ENCODE measurements around the gene FMOD.

The FMOD gene

DNA sequence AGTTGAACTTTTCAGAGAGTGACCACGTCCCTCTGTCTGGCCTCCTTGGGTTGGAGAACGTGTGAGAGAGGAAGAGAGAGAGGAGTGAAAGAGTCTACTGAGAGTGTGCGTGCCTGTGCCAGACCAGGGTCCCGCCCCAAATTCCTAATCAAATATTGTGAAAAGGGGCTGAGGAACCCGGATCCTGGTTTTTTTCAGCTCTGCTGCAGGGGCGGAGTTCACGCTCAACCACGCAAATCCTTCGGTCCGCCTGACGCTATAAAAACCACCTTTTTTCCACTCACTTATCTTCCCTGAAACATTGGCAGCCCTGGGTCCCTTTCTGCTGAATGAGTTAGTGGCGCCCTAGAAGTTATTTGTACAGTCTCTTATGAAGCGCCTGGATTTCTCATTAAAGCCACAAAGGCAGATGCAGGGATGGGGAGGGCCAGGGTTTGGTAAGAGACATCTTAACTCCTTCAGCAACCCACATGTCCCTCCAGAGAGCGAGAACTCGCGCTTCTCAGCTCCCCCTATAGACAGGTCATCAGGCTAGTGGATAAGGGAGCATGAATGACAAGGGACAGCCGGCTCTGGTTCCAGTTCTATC lies at the start of gene FMOD:
TSS of gene FMOD (minus strand) at position 86 of the 589 bp plus-strand sequence. CDS start 2,852 bp downstream, outside the sequence.
- Mint-ChIP-seq H3K4me3 (no peak within 1 kb of the TSS), H3K27me3 (peaks cover 6% of the 10 kb centered on the region), H3K36me3 (no peaks in the 10 kb centered on the region), H3K27ac (no peak within 1 kb of the TSS), H3K4me1 (peaks cover 3% of the 10 kb centered on the region), H3K9me3 (no peaks in the 10 kb centered on the region)

DNA sequence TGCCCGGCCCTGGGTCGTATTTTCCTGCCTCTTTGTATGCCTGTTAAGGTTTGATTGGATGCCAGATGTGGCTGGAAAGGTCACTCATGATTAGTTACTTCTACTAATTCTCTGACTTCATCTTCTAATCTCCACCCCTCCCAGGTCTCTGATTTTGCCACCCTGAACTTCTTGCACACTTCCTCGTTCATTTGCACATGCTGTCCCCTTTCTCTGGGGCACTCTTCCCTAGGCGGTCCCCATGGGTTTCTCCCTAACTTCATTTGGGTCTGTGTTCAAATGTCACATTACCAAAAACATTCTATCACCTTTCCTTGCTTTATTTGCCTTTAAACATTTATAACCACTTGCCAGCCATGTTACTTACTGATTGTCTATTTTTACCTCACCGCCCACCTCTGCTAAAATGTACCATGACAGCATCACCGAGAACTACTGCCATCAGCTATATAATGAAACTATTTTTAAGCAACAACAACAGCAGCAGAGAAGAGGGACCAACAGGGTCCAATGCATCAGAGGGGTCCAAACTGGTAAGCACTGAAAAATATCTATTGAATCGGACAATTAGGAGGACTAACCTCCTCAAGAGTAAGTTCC lies 45.8 kb upstream of the FMOD start:
- Mint-ChIP-seq H3K36me3 (no peaks in the 10 kb centered on the region), H3K9me3 (no peaks in the 10 kb centered on the region), H3K4me1 (no peaks in the 10 kb centered on the region), H3K27ac (no peak overlapping the region), H3K27me3 (peaks cover 24% of the 10 kb centered on the region), H3K4me3 (no peak overlapping the region)

DNA sequence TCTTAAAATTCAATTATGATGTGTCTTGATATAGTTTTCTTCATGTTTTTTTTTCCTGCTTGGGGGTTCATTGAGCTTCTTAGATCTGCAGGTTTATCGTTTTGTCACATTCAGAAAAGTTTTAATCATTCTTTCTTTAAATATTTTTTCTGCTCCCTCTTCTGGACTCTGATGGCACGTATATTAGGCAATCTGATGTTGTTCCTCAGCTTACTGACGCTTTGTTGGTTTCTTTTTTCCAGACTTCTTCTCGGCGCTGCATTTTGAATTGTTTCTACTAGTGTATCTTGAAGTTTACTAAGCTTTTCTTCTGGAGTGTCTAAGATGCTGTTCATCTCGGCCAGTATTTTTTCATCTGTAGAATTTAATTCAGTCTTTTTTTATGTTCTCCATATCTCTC lies 44.8 kb upstream of the FMOD start:
- H3K4me3 Mint-ChIP-seq, result no peak overlapping the region
- H3K36me3 Mint-ChIP-seq, result no peaks in the 10 kb centered on the region
- no peaks in the 10 kb centered on the region for H3K9me3 Mint-ChIP-seq
- peaks cover 24% of the 10 kb centered on the region for H3K27me3 Mint-ChIP-seq
- no peaks in the 10 kb centered on the region for H3K4me1 Mint-ChIP-seq
- no peak overlapping the region for H3K27ac Mint-ChIP-seq

DNA sequence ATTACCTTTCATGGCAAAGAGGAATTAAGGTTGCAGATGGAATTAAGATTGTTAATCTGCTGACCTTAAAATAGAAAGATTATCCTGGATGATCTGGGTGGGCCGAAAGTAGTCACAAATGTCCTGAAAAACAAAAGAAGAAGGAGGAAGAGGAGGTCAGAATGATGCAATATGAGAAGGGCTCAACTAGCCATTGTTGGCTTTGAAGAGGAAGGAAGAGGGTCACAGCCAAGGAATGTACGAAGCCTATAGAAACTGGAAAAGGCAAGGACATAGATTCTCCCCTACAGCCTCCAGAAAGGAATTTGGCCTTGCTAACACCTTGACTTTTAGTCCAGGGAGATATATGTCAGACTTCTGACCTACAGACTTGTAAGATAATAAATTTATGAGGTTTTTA lies 39.4 kb upstream of the FMOD start:
- H3K27me3 Mint-ChIP-seq, result peaks cover 14% of the 10 kb centered on the region
- H3K4me3 Mint-ChIP-seq, result no peak overlapping the region
- no peak overlapping the region for H3K27ac Mint-ChIP-seq
- no peaks in the 10 kb centered on the region for H3K9me3 Mint-ChIP-seq
- no peaks in the 10 kb centered on the region for H3K36me3 Mint-ChIP-seq
- H3K4me1 Mint-ChIP-seq, result no peaks in the 10 kb centered on the region

DNA sequence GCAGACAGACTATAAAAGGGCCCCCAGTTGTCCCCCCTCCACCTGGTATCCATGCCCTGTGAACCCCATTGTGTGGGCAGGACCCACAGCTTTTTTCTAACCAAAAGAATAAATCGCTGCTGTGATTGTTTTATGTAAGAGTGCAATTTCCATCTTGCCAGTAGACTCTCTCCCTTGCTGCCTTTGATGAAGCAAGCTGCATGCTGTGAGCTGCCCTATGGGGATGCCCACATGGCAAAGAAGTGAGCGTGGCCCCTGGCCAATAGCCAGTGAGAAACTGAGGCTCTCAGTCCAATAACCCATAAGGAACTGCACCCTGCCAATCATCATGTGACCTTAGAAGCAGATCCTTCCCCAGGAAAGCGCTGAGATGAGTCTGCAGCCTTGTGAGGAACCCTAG lies 37.8 kb upstream of the FMOD start:
- Mint-ChIP-seq H3K36me3 (no peaks in the 10 kb centered on the region), H3K9me3 (no peaks in the 10 kb centered on the region)

DNA sequence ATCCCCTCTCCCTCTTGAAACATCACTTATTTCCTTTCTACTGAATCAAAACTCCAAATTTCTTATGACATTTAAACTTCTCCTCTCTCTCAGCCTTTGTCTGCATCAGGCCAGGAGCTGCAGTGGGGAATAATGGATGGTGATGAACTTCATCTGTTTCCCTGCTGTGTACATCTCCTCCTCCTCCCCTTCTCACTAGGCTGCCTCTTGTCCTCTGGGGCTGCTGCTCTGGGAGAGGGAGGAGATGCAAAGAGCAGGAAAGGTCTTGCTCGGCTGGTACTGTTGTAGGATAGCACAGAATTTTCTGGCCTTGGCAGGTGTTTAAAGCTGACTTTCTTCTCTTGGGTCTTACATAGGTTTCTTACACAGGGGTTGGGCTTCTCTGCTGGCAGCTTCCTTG lies 31.1 kb upstream of the FMOD start:
- Mint-ChIP-seq H3K4me1 (no peaks in the 10 kb centered on the region), H3K27me3 (peaks cover 4% of the 10 kb centered on the region), H3K9me3 (no peaks in the 10 kb centered on the region), H3K36me3 (no peaks in the 10 kb centered on the region), H3K27ac (no peak overlapping the region), H3K4me3 (no peak overlapping the region)

More for the DNA sequence above, 37.8 kb upstream of the FMOD start:
- Mint-ChIP-seq H3K4me1 (no peaks in the 10 kb centered on the region), H3K27ac (no peak overlapping the region), H3K4me3 (no peak overlapping the region), H3K27me3 (peaks cover 9% of the 10 kb centered on the region)

DNA sequence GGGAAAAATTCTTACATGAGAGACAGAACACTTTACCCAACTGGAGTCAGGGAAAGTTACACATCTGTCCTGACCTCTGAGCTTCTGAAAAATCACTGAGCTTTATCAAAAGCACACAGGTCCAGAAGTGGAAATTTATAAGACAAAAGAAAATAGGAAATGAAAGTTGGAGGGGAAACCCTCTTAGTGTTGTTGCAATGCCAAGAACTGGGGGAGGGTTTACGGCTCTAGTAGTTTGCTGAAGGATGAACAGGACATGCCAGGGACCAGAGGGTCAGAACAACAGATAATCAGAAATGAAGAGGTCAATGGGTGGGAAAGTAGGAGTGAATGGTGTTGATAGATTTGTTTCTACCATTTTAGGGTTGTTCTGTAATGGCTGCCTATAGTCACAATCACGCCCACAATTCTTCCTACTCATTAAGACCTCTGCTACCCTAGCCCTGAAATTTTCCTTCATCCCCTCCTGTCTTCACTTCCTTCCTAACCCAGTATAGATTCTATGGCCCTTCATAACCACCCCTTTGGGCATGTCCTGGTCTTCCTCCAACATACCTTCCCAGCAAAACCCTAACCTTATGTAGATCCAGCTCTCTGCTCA lies 30.3 kb upstream of the FMOD start:
- H3K4me1 Mint-ChIP-seq, result no peaks in the 10 kb centered on the region
- H3K9me3 Mint-ChIP-seq, result no peaks in the 10 kb centered on the region
- no peaks in the 10 kb centered on the region for H3K36me3 Mint-ChIP-seq
- H3K27me3 Mint-ChIP-seq, result peaks cover 4% of the 10 kb centered on the region
- H3K27ac Mint-ChIP-seq, result no peak overlapping the region
- no peak overlapping the region for H3K4me3 Mint-ChIP-seq

DNA sequence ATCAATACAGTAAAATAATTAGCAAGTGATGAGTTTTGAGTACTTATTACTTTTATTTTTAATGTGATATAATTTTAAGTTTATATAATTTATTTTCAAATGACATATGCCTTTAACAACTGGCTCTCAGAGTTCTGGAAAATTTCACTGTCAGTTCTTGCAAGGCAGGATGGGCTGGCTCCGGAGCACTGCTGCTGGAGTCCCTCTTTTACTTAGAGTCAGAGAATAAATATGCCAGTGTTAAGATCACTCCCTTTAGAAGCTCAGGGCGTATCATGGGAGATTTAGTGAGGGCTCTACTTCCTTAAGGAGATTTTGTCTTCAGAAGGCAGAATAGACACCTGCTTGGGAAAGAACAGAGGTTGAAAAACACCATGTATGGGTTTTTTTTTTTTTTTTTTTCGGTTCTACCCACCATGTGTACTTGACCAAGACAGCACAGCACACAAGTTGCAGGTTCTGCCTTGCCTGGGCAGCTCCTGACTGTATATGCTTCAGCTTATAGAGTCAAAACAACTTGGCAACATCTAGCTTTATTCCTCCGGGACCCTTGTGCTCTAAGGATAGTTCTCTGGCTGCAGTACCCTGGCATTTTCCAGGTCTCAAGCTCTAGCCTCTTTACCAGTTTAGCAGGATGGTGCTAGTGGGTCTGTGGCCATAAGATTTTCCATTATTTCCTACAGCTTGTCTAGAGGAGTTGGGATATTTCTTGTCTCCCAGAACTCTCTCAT lies 29.7 kb upstream of the FMOD start:
- H3K4me1 Mint-ChIP-seq, result no peaks in the 10 kb centered on the region
- peaks cover 3% of the 10 kb centered on the region for H3K27me3 Mint-ChIP-seq
- no peak overlapping the region for H3K27ac Mint-ChIP-seq
- H3K9me3 Mint-ChIP-seq, result no peaks in the 10 kb centered on the region
- H3K36me3 Mint-ChIP-seq, result no peaks in the 10 kb centered on the region
- H3K4me3 Mint-ChIP-seq, result no peak overlapping the region

DNA sequence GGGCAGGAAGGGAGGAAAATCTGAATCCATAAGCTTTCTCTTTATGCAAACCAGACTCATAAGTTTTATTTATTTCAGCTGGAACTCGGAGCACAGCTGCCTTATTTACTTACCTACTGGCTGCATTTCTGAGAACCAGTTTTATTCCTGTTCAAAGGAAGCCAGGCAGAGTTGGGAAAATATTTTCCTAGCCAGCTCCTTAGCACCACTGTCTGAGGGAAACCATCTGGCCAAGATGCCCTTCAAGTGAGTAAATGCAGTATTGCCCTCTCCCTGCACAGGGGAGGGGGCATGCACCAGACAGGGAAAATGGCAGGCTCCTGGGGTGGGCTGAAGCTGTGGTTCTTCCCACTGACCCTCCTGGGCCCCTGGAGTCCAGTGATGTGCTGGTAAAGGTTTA lies 28.9 kb upstream of the FMOD start:
- Mint-ChIP-seq H3K4me1 (no peaks in the 10 kb centered on the region), H3K27me3 (peaks cover 1% of the 10 kb centered on the region), H3K4me3 (no peak overlapping the region), H3K27ac (no peak overlapping the region), H3K9me3 (no peaks in the 10 kb centered on the region), H3K36me3 (no peaks in the 10 kb centered on the region)

DNA sequence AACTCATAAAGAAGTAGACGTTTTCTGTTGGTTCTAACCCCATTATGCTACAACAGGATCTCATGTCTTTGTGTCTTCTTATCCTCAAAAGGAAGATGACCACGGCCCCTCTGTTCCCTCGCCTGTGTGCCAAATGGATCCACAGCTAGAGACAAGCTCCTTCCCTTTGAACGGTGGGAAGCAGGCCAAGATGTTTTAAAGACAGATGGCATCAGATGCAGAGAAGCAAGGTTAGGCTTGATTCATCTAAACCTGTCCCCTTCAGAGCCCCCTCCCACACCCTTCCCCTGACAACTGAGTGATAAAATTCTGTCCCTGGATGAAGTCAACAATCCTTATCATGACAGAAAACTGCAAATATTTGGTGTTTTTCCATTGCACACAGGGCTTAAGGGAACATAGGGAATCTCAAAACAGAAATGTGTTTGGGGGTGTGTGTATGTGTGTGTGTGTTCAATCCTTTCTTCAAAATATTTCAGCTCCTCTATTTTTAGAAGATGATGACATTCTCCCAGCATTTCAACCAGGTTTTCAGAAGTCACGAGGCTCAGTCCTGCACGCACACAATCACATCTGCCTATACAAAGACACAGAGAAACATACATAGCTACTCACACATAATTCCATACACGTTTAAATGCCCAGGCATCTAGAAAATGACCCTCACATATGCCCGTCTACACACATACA lies 27.8 kb upstream of the FMOD start:
- Mint-ChIP-seq H3K9me3 (no peaks in the 10 kb centered on the region), H3K27ac (no peak overlapping the region), H3K4me1 (no peaks in the 10 kb centered on the region), H3K27me3 (peaks cover 1% of the 10 kb centered on the region), H3K36me3 (no peaks in the 10 kb centered on the region), H3K4me3 (no peak overlapping the region)

DNA sequence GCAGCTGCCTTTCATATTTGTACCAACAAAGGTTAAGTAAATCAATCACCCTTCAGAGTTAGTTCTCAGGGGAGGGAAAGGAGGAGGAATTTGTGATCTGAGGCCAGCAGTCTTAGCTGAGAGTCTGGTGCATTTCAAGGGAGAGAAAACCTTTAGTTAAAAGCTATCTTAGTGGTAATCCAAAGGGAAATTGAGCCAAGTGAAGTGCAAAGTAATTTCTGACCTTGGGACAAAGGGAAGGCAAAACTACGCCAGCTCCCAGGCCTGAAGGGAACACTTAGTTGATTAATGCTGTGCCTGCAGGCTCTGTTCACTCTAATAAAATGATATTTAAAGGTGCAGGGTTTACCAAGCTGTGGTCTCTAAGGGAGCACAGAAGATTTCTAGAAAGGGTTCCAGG lies 23.1 kb upstream of the FMOD start:
- H3K27ac Mint-ChIP-seq, result no peak overlapping the region
- H3K4me1 Mint-ChIP-seq, result no peaks in the 10 kb centered on the region
- no peak overlapping the region for H3K4me3 Mint-ChIP-seq
- H3K9me3 Mint-ChIP-seq, result no peaks in the 10 kb centered on the region
- no peaks in the 10 kb centered on the region for H3K27me3 Mint-ChIP-seq
- no peaks in the 10 kb centered on the region for H3K36me3 Mint-ChIP-seq

DNA sequence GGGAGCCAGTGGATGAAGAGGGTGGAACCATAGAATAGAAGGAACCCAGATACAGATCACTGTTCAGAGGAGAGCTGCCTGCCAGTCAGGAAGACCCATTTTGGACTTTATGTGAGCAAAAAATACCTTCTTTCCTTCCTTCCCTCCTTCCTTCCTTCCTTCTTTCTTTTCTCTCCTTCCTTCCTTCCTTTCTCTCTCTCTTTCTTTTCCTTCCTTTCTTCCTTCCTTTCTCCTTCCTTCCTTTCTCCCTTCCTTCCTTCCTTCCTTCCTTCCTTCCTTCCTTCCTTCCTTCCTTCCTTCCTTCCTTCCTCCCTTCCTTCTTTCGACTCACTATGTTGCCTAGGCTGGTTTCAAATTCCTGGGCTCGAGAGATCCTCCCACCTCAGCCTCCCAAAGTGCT lies 22.1 kb upstream of the FMOD start:
- Mint-ChIP-seq H3K4me3 (no peak overlapping the region), H3K4me1 (no peaks in the 10 kb centered on the region), H3K27me3 (no peaks in the 10 kb centered on the region), H3K9me3 (no peaks in the 10 kb centered on the region), H3K27ac (no peak overlapping the region), H3K36me3 (no peaks in the 10 kb centered on the region)

DNA sequence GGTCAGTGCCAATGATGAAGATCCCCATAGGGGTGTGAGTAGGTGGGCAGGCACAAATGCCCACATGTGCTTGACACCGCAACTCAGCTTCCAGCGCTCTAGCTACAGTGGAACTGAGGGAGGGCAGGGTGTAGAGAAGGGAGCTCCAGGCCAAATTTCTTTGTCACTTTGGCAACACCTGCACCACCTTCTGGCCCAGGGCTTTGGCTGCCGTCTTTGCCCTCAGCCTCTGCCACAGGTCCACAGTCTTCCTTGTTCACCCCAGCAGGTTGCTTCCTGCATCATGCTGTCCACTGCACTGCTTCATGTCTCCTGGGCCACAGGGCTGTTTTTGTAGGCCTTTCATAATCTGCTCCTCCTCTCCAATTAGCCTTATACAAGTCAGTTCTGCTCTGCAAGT lies 20.4 kb upstream of the FMOD start:
- Mint-ChIP-seq H3K4me3 (no peak overlapping the region), H3K27ac (no peak overlapping the region), H3K4me1 (no peaks in the 10 kb centered on the region), H3K9me3 (no peaks in the 10 kb centered on the region), H3K36me3 (no peaks in the 10 kb centered on the region), H3K27me3 (no peaks in the 10 kb centered on the region)

DNA sequence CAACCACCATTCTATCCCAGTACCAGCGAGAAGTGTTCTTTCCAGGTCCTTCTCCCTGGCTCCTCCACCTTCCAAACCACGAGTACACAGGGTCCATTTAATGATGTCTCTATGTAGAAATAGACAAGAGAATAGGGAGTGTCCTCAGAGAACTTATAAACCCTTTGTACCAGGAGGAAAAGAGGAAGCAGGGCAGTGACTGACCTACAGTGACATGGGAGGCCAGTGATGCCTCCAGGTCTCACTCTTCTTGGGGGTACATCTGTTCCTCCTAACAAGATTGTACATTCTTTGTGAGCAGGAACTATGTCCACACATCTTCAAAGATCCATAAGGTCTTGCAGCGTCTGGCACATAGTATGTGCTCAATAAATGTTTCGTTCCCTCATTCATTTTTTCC lies 18.7 kb upstream of the FMOD start:
- Mint-ChIP-seq H3K9me3 (no peaks in the 10 kb centered on the region), H3K27ac (no peak overlapping the region), H3K36me3 (no peaks in the 10 kb centered on the region), H3K27me3 (peaks cover 4% of the 10 kb centered on the region), H3K4me3 (no peak overlapping the region), H3K4me1 (no peaks in the 10 kb centered on the region)

DNA sequence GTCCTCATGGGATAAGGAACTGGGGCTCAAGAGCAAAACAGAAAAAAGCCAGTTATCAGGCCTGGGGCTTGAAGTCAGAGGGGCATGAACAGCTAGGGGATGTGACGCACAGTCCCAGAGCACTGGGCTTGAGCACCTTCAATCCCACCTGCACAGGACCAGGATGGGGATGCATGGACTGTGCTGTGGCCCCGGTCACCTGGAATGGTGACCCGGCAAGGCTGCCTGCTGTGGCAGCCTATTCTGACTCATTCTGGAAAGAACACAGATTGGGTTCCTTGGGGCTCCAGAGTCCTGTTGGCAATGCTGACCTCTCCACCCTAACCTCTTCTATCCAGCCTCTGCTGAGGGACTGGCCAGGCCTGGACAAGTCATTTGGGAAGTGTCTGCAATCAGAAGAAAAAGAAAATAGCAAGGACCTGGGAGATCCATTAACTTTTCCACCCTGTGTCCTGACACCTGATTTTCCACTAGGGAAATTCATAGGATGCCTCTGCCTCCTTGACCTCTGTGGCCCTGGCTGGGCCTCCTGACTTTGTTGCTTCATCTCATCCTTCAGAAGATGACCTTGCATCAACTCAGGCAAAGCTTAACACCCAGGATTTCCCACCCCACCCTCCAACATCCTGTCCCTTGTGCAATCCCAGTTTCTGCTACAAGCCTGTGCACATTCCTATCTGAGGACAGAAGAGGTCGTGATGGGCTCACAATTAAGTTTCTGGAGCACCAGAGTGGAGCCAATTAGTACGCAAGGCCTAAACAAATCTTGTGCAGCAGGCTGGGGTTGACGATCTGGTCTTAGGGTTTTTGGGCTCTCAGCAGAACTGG lies 17.9 kb upstream of the FMOD start:
- no peaks in the 10 kb centered on the region for H3K36me3 Mint-ChIP-seq
- H3K4me1 Mint-ChIP-seq, result no peaks in the 10 kb centered on the region
- no peaks in the 10 kb centered on the region for H3K9me3 Mint-ChIP-seq
- H3K4me3 Mint-ChIP-seq, result no peak overlapping the region
- peaks cover 5% of the 10 kb centered on the region for H3K27me3 Mint-ChIP-seq
- no peak overlapping the region for H3K27ac Mint-ChIP-seq
